Glutamatergic neuron (in vitro differentiated cells): ENCODE measurements around the gene MACROD2. TPM values are rescaled to one million over a fixed set of nuclear protein-coding genes. Genes with fewer than 3 reads are reported as not detected.
"Not testable (repeated sequence)": the region's sequence is repeated elsewhere in the genome, so short reads cannot be mapped to it uniquely, and the experiment has no call there.

Experiments used
- DNase-seq: peaks from one replicate; pipeline ENCODE4 v3.0.0; 2022
- H3K27ac Mint-ChIP-seq: one replicate; pipeline ENCODE4 v1.8.0; 2020; ENCODE audit warnings: mild to moderate bottlenecking, mixed read lengths, inconsistent platforms; ENCODE audit not compliant: unreplicated experiment
- H3K27me3 Mint-ChIP-seq: one replicate; pipeline ENCODE4 v1.8.0; 2020; ENCODE audit warnings: mild to moderate bottlenecking, moderate library complexity, mixed read lengths, inconsistent platforms; ENCODE audit not compliant: unreplicated experiment
- H3K36me3 Mint-ChIP-seq: one replicate; pipeline ENCODE4 v1.8.0; 2020; ENCODE audit warnings: mild to moderate bottlenecking, mixed read lengths, inconsistent platforms; ENCODE audit not compliant: unreplicated experiment
- H3K4me1 Mint-ChIP-seq: one replicate; pipeline ENCODE4 v1.8.0; 2020; ENCODE audit warnings: mild to moderate bottlenecking, low read depth, mixed read lengths, inconsistent platforms; ENCODE audit not compliant: unreplicated experiment
- H3K4me3 Mint-ChIP-seq: one replicate; pipeline ENCODE4 v1.8.0; 2020; ENCODE audit warnings: mild to moderate bottlenecking, mixed read lengths, inconsistent platforms; ENCODE audit not compliant: unreplicated experiment
- H3K9me3 Mint-ChIP-seq: one replicate; pipeline ENCODE4 v1.8.0; 2020; ENCODE audit warnings: mild to moderate bottlenecking, moderate library complexity, mixed read lengths, inconsistent platforms; ENCODE audit not compliant: unreplicated experiment
- CTCF ChIP-seq: fragments of 200-600 bp; sonication (generic); IDR thresholded peaks from one replicate; pipeline ENCODE4 v1.5.0; 2021; ENCODE audit not compliant: partially characterized antibody, unreplicated experiment
- total RNA-seq: library from RNA; stranded (reverse); fragmentation: NEBNext Ultra II Directional; extraction: Animal tissue kit (Norgen Biotek cat#: 25700); gene quantifications from one replicate; pipeline ENCODE4 v1.2.1, GENCODE V29; 2021; ENCODE audit not compliant: unreplicated experiment

The MACROD2 gene
- total RNA-seq, 1 donor from 2014 or later = 8.7 TPM

GRCh38 chr20:15364781-15365180, 1369.5 kb downstream of the MACROD2 start:
- no peaks in the 10 kb centered on the region for H3K9me3 Mint-ChIP-seq
- no peaks in the 10 kb centered on the region for H3K36me3 Mint-ChIP-seq
- no peak for DNase-seq
- no peak overlapping the region for H3K27ac Mint-ChIP-seq
- no peak for TF ChIP-seq CTCF
- peaks cover 3% of the 10 kb centered on the region for H3K27me3 Mint-ChIP-seq
- H3K4me1 Mint-ChIP-seq = peaks cover 10% of the 10 kb centered on the region
- no peak overlapping the region for H3K4me3 Mint-ChIP-seq

DNA sequence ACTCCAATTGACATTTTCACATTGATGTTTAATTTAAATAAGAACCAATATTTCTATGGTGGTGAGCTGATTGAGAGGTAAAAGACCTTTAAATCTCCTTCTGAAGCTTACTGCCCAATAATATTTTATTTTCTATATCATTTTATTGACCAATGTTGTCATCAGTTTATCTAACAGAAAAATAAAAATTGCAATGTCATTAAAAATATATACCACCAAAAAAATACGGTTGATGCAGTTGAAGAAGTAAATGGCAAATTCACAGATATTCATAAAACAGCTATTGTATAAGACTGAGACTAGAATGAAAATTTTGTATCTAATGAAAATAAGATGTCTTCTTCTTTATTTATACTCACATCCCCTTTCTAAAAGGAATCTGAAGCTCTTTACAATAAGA, 1375.1 kb downstream of the MACROD2 start:
- Mint-ChIP-seq H3K4me3 (no peak overlapping the region), H3K36me3 (no peaks in the 10 kb centered on the region), H3K4me1 (peaks cover 2% of the 10 kb centered on the region), H3K9me3 (no peaks in the 10 kb centered on the region), H3K27me3 (no peaks in the 10 kb centered on the region), H3K27ac (no peak overlapping the region)
- no peak for DNase-seq
- TF ChIP-seq CTCF = no peak

GRCh38 chr20:15374682-15375081, 1379.4 kb downstream of the MACROD2 start:
- Mint-ChIP-seq H3K27ac (no peak overlapping the region), H3K27me3 (no peaks in the 10 kb centered on the region), H3K36me3 (no peaks in the 10 kb centered on the region), H3K4me1 (no peaks in the 10 kb centered on the region), H3K4me3 (no peak overlapping the region), H3K9me3 (no peaks in the 10 kb centered on the region)
- no peak for DNase-seq
- no peak for TF ChIP-seq CTCF

DNA sequence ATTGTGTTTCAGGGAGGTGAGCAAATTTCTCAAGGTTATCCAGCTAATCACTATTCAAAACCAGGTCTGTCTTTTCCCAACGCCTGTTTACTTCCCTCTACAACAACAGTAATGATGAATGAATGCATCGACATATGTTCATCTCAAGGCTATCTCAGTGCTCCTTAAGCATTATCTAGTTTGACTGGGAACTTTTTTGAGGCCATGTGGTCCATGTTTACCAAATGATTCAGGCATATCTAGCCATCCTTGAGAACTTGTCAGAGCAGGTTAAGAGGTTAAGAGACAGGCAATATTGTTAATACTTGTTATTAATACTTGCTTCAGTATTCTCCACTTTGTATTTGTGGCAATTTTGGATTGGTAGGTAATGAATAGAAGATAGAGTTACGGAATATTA, 1380.5 kb downstream of the MACROD2 start:
- no peak for DNase-seq
- Mint-ChIP-seq H3K27me3 (no peaks in the 10 kb centered on the region), H3K9me3 (no peaks in the 10 kb centered on the region), H3K4me3 (no peak overlapping the region), H3K36me3 (no peaks in the 10 kb centered on the region), H3K27ac (no peak overlapping the region), H3K4me1 (no peaks in the 10 kb centered on the region)
- TF ChIP-seq CTCF = no peak

DNA sequence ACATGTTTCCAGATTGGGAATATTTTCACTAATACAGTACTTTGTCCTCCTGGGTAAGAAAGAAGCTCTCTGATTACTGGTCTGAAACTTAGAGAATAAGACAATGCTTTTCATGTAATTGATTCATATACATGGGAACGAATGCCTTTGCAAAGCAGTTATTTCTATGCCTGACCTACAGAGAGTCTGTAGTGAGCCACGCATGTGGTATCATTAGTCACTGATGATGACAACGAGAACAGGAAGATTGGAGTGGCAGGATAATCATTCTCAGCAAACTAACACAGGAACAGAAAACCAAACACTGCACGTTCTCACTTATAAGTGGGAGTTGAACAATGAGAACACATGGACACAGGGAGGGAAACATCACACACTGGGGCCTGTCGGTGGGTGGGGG, 1382.3 kb downstream of the MACROD2 start:
- H3K9me3 Mint-ChIP-seq, H3K27ac Mint-ChIP-seq, H3K4me1 Mint-ChIP-seq, H3K4me3 Mint-ChIP-seq, DNase-seq, H3K27me3 Mint-ChIP-seq, H3K36me3 Mint-ChIP-seq: not testable (repeated sequence)

GRCh38 chr20:15378151-15378550, 1382.8 kb downstream of the MACROD2 start:
- no peak for DNase-seq
- no peak for TF ChIP-seq CTCF
- no peaks in the 10 kb centered on the region for H3K9me3 Mint-ChIP-seq

More at GRCh38 chr20:15378151-15378550, 1382.8 kb downstream of the MACROD2 start:
- H3K4me1 Mint-ChIP-seq = no peaks in the 10 kb centered on the region
- no peak overlapping the region for H3K27ac Mint-ChIP-seq
- no peak overlapping the region for H3K4me3 Mint-ChIP-seq
- no peaks in the 10 kb centered on the region for H3K36me3 Mint-ChIP-seq
- no peaks in the 10 kb centered on the region for H3K27me3 Mint-ChIP-seq
